Astrocyte of the cerebellum (primary cell): Measurements from ENCODE around the gene CSTA.

Source experiments
- DNase-seq: peaks from one replicate; pipeline ENCODE4 v3.0.0-alpha.2; 2011; ENCODE audit warnings: low read depth
- H3K4me3 ChIP-seq: 2 replicates; pipeline ENCODE4 v1.5.1; 2011; ENCODE audit warnings: mild to moderate bottlenecking, low read depth, low read length, moderate library complexity
- in situ Hi-C: cut with HindIII; loops from 2 replicates; pipeline ENCODE4 v1.10.0; 2017; ENCODE audit warnings: low sequenced_read_pairs
- TF ChIP-seq, protein P1 (sequence below): IDR thresholded peaks from 2 replicates; pipeline ENCODE4 v1.5.1; 2012; ENCODE audit warnings: low read length, low read depth, moderate library complexity, mild to moderate bottlenecking; ENCODE audit errors: missing control alignments

The CSTA gene

DNA sequence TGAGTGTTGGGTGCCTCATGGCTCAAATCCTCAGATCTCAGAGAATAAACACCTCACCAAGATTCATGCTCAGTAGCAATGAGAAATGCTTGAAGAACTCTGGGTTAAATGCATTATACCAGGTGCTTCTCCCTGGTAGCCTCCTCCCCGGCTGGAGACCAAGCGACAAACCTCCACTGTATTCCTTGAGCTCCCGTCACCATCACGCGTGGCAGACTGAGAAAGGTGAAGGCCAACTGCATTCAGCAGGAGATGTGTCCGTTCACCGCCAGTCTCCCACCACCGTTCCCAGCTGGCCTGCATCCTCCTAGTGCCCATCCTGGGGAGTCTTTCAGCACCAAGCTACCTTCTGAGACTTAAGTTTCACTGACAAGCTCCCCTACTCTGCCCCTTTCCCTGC, 7.5 kb downstream of the CSTA start:
- in situ Hi-C loops = no loop called here
- TF ChIP-seq, protein P1, sequence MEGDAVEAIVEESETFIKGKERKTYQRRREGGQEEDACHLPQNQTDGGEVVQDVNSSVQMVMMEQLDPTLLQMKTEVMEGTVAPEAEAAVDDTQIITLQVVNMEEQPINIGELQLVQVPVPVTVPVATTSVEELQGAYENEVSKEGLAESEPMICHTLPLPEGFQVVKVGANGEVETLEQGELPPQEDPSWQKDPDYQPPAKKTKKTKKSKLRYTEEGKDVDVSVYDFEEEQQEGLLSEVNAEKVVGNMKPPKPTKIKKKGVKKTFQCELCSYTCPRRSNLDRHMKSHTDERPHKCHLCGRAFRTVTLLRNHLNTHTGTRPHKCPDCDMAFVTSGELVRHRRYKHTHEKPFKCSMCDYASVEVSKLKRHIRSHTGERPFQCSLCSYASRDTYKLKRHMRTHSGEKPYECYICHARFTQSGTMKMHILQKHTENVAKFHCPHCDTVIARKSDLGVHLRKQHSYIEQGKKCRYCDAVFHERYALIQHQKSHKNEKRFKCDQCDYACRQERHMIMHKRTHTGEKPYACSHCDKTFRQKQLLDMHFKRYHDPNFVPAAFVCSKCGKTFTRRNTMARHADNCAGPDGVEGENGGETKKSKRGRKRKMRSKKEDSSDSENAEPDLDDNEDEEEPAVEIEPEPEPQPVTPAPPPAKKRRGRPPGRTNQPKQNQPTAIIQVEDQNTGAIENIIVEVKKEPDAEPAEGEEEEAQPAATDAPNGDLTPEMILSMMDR = no peak
- no peak for DNase-seq
- H3K4me3 ChIP-seq = no peak overlapping the region

- DNase-seq = no peak
- in situ Hi-C loops = no loop called here
- H3K4me3 ChIP-seq = no peak overlapping the region
- TF ChIP-seq, protein P1 = no peak
Observed at GRCh38 chr3:122342803-122343202, 17.8 kb downstream of the CSTA start.

DNA sequence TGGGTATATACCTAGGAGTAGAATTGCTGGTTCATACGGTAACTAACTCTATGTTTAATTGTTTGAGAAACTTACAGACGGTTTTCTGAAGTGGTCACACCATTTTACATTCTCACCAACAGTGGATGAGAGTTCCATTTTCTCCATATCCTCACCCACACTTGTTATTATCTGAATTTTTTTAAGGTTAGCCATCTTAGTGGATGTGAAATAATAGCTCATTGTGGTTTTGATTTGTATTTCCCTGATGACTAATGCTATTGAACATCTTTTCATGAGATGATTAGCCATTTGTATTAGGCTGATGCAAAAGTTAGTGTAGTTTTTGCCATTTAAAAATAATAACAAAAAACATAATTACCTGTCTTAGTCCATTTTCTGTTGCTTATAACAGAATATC, 18.6 kb downstream of the CSTA start:
- TF ChIP-seq, protein P1 = no peak
- in situ Hi-C loops = no loop called here
- H3K4me3 ChIP-seq = no peak overlapping the region
- DNase-seq = no peak

DNA sequence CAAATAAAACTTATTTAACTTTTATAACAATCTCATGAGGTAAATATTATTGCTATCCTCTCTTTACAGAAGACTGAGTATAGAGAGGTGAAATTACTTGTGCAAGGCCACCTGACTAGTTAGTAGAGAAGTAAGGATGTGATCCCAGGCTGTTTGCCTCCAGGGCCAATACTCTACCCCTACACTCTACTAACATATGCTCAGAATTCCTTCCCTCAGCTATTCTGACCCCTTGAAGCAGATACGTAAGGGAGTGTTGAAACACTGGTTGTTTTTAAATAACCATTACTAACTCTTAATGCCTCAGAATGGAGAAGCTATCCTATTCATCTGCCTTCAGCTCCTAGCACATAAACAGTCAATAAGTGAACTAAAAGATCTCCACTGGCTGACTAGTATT, 24.1 kb downstream of the CSTA start:
- no peak for DNase-seq
- H3K4me3 ChIP-seq = no peak overlapping the region
- in situ Hi-C loops = no loop called here
- TF ChIP-seq, protein P1 = no peak

DNA sequence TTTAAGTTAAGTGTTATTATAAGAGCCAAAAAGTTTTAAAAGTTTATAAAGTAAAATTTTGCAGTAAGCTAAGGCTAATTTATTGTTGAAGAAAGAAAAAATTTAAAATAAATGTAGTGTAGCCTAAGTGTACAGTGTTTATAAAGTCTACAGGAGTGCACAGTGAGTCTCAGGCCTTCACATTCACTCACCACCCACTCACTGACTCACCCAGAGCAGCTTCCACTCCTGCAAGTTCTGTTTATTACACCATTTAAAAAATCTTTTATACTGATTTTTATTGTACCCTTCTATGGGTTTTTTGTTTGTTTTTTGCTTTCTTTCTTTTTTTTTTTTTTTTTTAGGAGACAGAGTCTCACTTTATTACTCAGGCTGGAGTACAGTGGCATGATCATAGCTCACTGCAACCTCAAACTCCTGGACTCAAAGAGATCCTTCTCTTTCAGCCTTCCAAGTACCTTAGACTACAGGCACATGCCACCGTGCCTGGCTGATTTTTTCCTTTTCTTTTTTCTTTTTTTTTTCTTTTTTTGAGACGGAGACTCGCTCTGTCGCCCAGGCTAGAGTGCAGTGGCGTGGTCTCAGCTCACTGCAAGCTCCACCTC, 25.9 kb downstream of the CSTA start:
- TF ChIP-seq, protein P1 = no peak
- DNase-seq = no peak
- in situ Hi-C loops = no loop called here
- no peak overlapping the region for H3K4me3 ChIP-seq

- TF ChIP-seq, protein P1 = no peak
- in situ Hi-C loops = no loop called here
- no peak for DNase-seq
- no peak overlapping the region for H3K4me3 ChIP-seq
Observed at GRCh38 chr3:122351612-122352011, 26.6 kb downstream of the CSTA start.

DNA sequence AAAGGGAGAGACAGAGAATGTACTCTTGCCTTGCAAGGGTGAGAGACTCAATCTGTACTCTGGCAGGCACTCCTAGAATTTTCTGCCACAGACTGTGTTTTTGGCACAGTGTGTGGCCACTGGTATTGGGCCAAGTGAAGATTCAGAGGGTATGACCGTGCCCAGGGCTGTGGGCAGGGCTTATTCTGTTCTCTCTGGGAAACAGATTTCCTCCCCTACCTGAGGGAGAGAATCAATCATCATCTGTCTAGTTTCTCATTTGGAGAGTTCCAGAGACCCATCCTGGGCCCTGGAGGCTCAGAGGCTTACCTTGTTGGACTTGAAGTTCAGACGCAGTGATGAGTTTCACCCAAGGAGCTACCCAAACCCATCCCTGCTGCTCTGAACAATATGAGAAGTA, 28.2 kb downstream of the CSTA start:
- no peak overlapping the region for H3K4me3 ChIP-seq
- in situ Hi-C loops = no loop called here
- DNase-seq = no peak
- TF ChIP-seq, protein P1 = no peak
